PC-3 (cell line): ENCODE measurements around the gene KRTAP5-3.

Experiments
- CTCF ChIP-seq: fragments of 300-600 bp; sonication (generic); conservative IDR thresholded peaks from 2 replicates; pipeline ENCODE4 v1.5.1; 2017; ENCODE audit warnings: antibody characterized with exemption, low read depth, mild to moderate bottlenecking, low read length
- EZH2 ChIP-seq: fragments of 300-600 bp; sonication (generic); IDR thresholded peaks from one replicate; pipeline ENCODE4 v1.6.1; 2017; ENCODE audit warnings: antibody characterized with exemption, mild to moderate bottlenecking, low read length; ENCODE audit not compliant: unreplicated experiment

DNA sequence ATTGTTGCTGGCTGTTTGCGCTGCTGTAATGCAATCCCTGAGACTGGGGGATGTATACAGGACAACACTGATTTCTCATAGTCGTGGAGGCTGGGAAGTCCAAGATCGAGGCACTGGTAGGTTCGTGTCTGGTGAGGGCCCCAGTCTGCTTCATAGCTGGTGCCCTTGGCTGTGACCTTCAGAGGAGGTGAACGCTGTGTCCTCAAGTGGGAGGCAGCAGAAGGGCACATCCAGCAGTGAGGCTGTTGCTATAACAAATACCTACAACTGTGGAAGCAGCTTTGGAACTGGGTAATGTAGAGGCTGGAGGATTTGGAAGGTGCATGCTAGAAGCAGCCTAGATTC lies 42.6 kb upstream of the KRTAP5-3 start:
- TF ChIP-seq CTCF, result no peak
- TF ChIP-seq EZH2, result no peak
